Immature natural killer cell (primary cell): Measurements from ENCODE around the gene ZNF689. TPM values are rescaled to one million over a fixed set of nuclear protein-coding genes. Genes with fewer than 3 reads are reported as not detected.
A peak's percentile ranks its signal among the peaks of the same experiment; 100 is the strongest.

Experiments used
- DNase-seq, 3 donors: peaks; one replicate each; pipeline ENCODE4 v3.0.0; 2022; ENCODE audit warnings: mixed read lengths in 1 of 3
- H3K27ac Mint-ChIP-seq, 6 donors: one replicate each; pipeline ENCODE4 v1.8.0; 2020; ENCODE audit warnings: mixed read lengths in 6 of 6, mild to moderate bottlenecking in 5 of 6, inconsistent platforms in 4 of 6, moderate library complexity in 3 of 6
- H3K27me3 Mint-ChIP-seq, 3 donors: one replicate each; pipeline ENCODE4 v1.8.0; 2020 to 2021; ENCODE audit warnings: low read depth in 3 of 3, mild to moderate bottlenecking in 3 of 3, mixed read lengths in 3 of 3, moderate library complexity in 3 of 3, inconsistent platforms in 1 of 3
- H3K36me3 Mint-ChIP-seq, 3 donors: one replicate each; pipeline ENCODE4 v1.8.0; 2020; ENCODE audit warnings: mixed read lengths in 3 of 3, inconsistent platforms in 2 of 3, mild to moderate bottlenecking in 2 of 3
- H3K4me1 Mint-ChIP-seq, 2 donors: one replicate each; pipeline ENCODE4 v1.8.0; 2020; ENCODE audit warnings: inconsistent platforms in 2 of 2, mild to moderate bottlenecking in 2 of 2, mixed read lengths in 2 of 2, moderate library complexity in 1 of 2
- H3K4me3 Mint-ChIP-seq, 5 donors: one replicate each; pipeline ENCODE4 v1.8.0; 2020; ENCODE audit warnings: mild to moderate bottlenecking in 5 of 5, mixed read lengths in 5 of 5, inconsistent platforms in 3 of 5, moderate library complexity in 3 of 5
- H3K9me3 Mint-ChIP-seq, 6 donors: one replicate each; pipeline ENCODE4 v1.8.0; 2020; ENCODE audit warnings: mild to moderate bottlenecking in 6 of 6, mixed read lengths in 6 of 6, inconsistent platforms in 4 of 6, moderate library complexity in 3 of 6
- polyA plus RNA-seq, 3 donors: library from polyadenylated mRNA; unstranded; fragments of 300-500 nt; fragmentation: Illumina TruSeq; gene quantifications; one replicate each; pipeline ENCODE4 v1.2.3, GENCODE V29; 2021

ZNF689 gene
- polyA plus RNA-seq: 10 to 100 TPM in 1 of 3 donors, 1 to 10 TPM in 2; 7.5 to 14.7 (median 8.4) TPM

- Mint-ChIP-seq H3K36me3 (peaks cover 7 to 8% (median 8%) of the 10 kb centered on the region in 3 donors), H3K4me1 (peaks cover 13 to 14% of the 10 kb centered on the region in 2 donors), H3K27ac (peak within 1 kb of the TSS; percentile 89 to 98 (median 93)), H3K27me3 (peaks cover 4 to 6% (median 4%) of the 10 kb centered on the region in 3 donors), H3K9me3 (no peaks in the 10 kb centered on the region), H3K4me3 (peak within 1 kb of the TSS; percentile 89 to 96 (median 92))
- peak; percentile 95 to 96 (median 96) for DNase-seq
These were observed at the start of gene ZNF689 for GRCh38 chr16:30609926-30610839. Gene ZNF689, minus strand, starts transcription at chr16:30610389. Its CDS starts 348 bp downstream, at chr16:30610041.

GRCh38 chr16:30658731-30659506 lies 48.7 kb upstream of the ZNF689 start:
- no peak for DNase-seq
- peaks cover 44 to 51% of the 10 kb centered on the region in 2 donors for H3K4me1 Mint-ChIP-seq
- no peaks in the 10 kb centered on the region for H3K9me3 Mint-ChIP-seq
- peak overlapping the region; percentile 88 to 98 (median 93) for H3K4me3 Mint-ChIP-seq
- H3K36me3 Mint-ChIP-seq: peaks cover 9 to 28% (median 16%) of the 10 kb centered on the region in 3 donors
- H3K27me3 Mint-ChIP-seq: peaks cover 9 to 16% (median 15%) of the 10 kb centered on the region in 3 donors
- peak overlapping the region; percentile 96 to 100 (median 100) for H3K27ac Mint-ChIP-seq

- peaks cover 9 to 15% (median 14%) of the 10 kb centered on the region in 3 donors for H3K27me3 Mint-ChIP-seq
- no peaks in the 10 kb centered on the region for H3K9me3 Mint-ChIP-seq
- peaks cover under 1 to 20% (median 8%) of the 10 kb centered on the region in 3 donors for H3K36me3 Mint-ChIP-seq
- H3K4me3 Mint-ChIP-seq: peak within 1 kb of the TSS; percentile 88 to 98 (median 93)
- peaks cover 36 to 43% of the 10 kb centered on the region in 2 donors for H3K4me1 Mint-ChIP-seq
- H3K27ac Mint-ChIP-seq: peak within 1 kb of the TSS; percentile 96 to 100 (median 100)
- peak; percentile 100 for DNase-seq
These were observed 47.9 kb upstream of the ZNF689 start, which contains the start of gene FBRS for GRCh38 chr16:30657866-30658730. Gene FBRS, plus strand, starts transcription at chr16:30658431. Its CDS starts 1,088 bp downstream, at chr16:30659519.

GRCh38 chr16:30656974-30657865 lies 47.0 kb upstream of the ZNF689 start:
- H3K9me3 Mint-ChIP-seq: no peaks in the 10 kb centered on the region
- peaks cover 9 to 15% (median 14%) of the 10 kb centered on the region in 3 donors for H3K27me3 Mint-ChIP-seq
- H3K4me3 Mint-ChIP-seq: peak overlapping the region; percentile 78 to 87 (median 82)
- peaks cover 36 to 46% of the 10 kb centered on the region in 2 donors for H3K4me1 Mint-ChIP-seq
- DNase-seq: no peak
- H3K36me3 Mint-ChIP-seq: peaks cover 0 to 20% (median 8%) of the 10 kb centered on the region in 3 donors
- H3K27ac Mint-ChIP-seq: peak overlapping the region; percentile 80 to 96 (median 94)

GRCh38 chr16:30656388-30656787 lies 46.2 kb upstream of the ZNF689 start:
- Mint-ChIP-seq H3K9me3 (no peaks in the 10 kb centered on the region), H3K4me3 (peak overlapping the region in 3 of 5 donors; percentile 21 to 65 (median 30)), H3K4me1 (peaks cover 35 to 44% of the 10 kb centered on the region in 2 donors)

GRCh38 chr16:30655815-30656347 lies 45.7 kb upstream of the ZNF689 start:
- Mint-ChIP-seq H3K9me3 (no peaks in the 10 kb centered on the region), H3K4me3 (peak overlapping the region in 1 of 5 donors; percentile 65), H3K36me3 (peaks cover 0 to 11% (median 8%) of the 10 kb centered on the region in 3 donors), H3K27me3 (peaks cover 14 to 16% (median 15%) of the 10 kb centered on the region in 3 donors), H3K27ac (peak overlapping the region in 5 of 6 donors; percentile 59 to 93 (median 64)), H3K4me1 (peaks cover 32 to 39% of the 10 kb centered on the region in 2 donors)
- DNase-seq: no peak

More at GRCh38 chr16:30656388-30656787, 46.2 kb upstream of the ZNF689 start:
- Mint-ChIP-seq H3K36me3 (peaks cover 0 to 14% (median 8%) of the 10 kb centered on the region in 3 donors), H3K27me3 (peaks cover 14 to 15% (median 14%) of the 10 kb centered on the region in 3 donors), H3K27ac (peak overlapping the region; percentile 59 to 93 (median 72))
- DNase-seq: no peak

- H3K27ac Mint-ChIP-seq: no peak overlapping the region
- peaks cover 0 to 11% (median 4%) of the 10 kb centered on the region in 3 donors for H3K36me3 Mint-ChIP-seq
- peaks cover 14 to 20% (median 19%) of the 10 kb centered on the region in 3 donors for H3K27me3 Mint-ChIP-seq
- no peak overlapping the region for H3K4me3 Mint-ChIP-seq
- peaks cover 33 to 38% of the 10 kb centered on the region in 2 donors for H3K4me1 Mint-ChIP-seq
- DNase-seq: no peak
- no peaks in the 10 kb centered on the region for H3K9me3 Mint-ChIP-seq
These were observed 44.7 kb upstream of the ZNF689 start for GRCh38 chr16:30654856-30655255.

- Mint-ChIP-seq H3K27ac (peak overlapping the region; percentile 81 to 87 (median 87)), H3K9me3 (no peaks in the 10 kb centered on the region), H3K4me1 (peaks cover 43 to 44% of the 10 kb centered on the region in 2 donors), H3K4me3 (peak overlapping the region in 4 of 5 donors; percentile 80 to 86 (median 80)), H3K36me3 (peaks cover 0 to 11% (median 4%) of the 10 kb centered on the region in 3 donors), H3K27me3 (peaks cover 5 to 10% (median 8%) of the 10 kb centered on the region in 3 donors)
- no peak for DNase-seq
These were observed 42.5 kb upstream of the ZNF689 start for GRCh38 chr16:30652718-30653117.

- Mint-ChIP-seq H3K36me3 (peaks cover 0 to 11% (median 4%) of the 10 kb centered on the region in 3 donors), H3K9me3 (no peaks in the 10 kb centered on the region), H3K27me3 (peaks cover 2 to 10% (median 8%) of the 10 kb centered on the region in 3 donors), H3K4me3 (peak overlapping the region; percentile 71 to 86 (median 80)), H3K27ac (peak overlapping the region; percentile 86 to 90 (median 87)), H3K4me1 (peaks cover 35 to 37% of the 10 kb centered on the region in 2 donors)
- DNase-seq: no peak
These were observed 41.8 kb upstream of the ZNF689 start for GRCh38 chr16:30652005-30652296.

- Mint-ChIP-seq H3K4me3 (peak overlapping the region; percentile 94 to 100 (median 98)), H3K9me3 (no peaks in the 10 kb centered on the region), H3K27ac (peak overlapping the region; percentile 96 to 99 (median 98)), H3K36me3 (peaks cover 0 to 10% (median 3%) of the 10 kb centered on the region in 3 donors), H3K4me1 (peaks cover 34% of the 10 kb centered on the region in 2 donors), H3K27me3 (peaks cover 2 to 10% (median 8%) of the 10 kb centered on the region in 3 donors)
- peak; percentile 71 to 74 (median 72) for DNase-seq
These were observed 41.2 kb upstream of the ZNF689 start for GRCh38 chr16:30651124-30652004.
